ENCODE data around the gene DCUN1D1.

The DCUN1D1 gene

DNA sequence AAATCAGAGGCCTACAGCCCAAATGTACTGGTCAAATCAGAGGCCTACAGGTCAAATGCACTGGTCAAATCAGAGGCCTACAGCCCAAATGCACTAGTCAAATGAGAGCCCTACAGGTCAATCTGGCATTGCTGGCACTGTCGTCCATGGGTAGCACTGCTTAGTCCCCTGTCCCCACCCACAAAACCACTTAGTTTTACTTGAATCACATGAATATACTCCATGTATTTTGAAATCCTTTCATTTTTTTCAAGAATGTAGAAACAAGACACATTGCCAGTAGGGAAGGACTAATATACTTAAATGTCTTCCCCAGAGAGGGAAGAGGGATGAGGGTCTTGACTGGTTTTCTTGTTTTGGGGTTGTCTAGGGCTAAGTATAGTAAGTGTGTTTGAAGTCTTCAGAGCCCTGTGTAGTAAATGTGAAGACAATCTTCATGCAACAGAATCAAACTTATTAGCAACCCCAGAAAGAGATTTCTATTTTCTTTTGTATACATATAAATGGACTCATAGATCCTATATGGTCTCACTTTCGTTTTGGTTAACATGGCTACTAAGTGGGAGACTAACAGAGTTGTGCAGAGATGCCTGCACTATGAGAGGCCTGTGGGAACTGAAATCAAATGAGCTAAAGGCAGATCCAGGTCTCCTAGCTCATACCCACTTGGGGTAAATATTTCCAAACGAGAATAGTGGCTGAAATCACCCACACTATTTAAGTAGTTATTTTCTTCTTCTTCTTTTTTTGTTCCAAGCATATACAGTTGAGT is 38.3 kb upstream of the DCUN1D1 start:
- ChIA-PET CTCF (no interaction called here), POLR2A (no interaction called here)
- TF ChIP-seq ELF4 (IDR thresholded peaks at IDR 0.05), result no peak
- TF ChIP-seq FOXA1 (IDR thresholded peaks at IDR 0.05), result no peak
- TF ChIP-seq FOXK2 (IDR thresholded peaks at IDR 0.05), result no peak
- TF ChIP-seq ARNT (IDR thresholded peaks at IDR 0.05), result no peak
- TF ChIP-seq TARDBP (IDR thresholded peaks at IDR 0.05), result no peak
- no peak for TF ChIP-seq ZNF384 (IDR thresholded peaks at IDR 0.05)
- no peak for TF ChIP-seq NFRKB (IDR thresholded peaks at IDR 0.05)
- no peak for TF ChIP-seq LEF1 (IDR thresholded peaks at IDR 0.05; ENCODE audit: borderline replicate concordance)
- no peak for TF ChIP-seq BHLHE40 (IDR thresholded peaks at IDR 0.05; ENCODE audit: borderline replicate concordance)
- DNase-seq (ENCODE audit: extremely low spot score), result no peak

DNA sequence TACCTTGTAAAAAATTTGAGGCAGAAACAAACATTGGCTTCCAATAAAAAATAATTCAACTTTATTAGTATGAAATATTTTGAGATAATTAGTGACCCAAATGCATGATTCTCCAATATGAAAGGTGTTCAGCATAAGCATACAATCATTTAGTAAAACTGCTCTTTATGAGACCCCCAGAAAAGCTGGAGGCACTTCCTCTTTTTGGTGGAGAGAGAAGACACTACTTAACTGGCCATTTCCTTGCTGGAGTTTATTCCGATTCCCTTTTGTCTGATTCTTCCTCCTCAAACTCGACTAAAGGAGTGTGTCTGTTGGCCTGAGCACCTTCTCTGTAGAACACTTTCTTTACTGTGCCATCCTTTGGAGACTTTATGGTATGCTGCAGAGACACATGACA is 34.8 kb upstream of the DCUN1D1 start:
- POLR2A ChIA-PET, result no interaction called here

DNA sequence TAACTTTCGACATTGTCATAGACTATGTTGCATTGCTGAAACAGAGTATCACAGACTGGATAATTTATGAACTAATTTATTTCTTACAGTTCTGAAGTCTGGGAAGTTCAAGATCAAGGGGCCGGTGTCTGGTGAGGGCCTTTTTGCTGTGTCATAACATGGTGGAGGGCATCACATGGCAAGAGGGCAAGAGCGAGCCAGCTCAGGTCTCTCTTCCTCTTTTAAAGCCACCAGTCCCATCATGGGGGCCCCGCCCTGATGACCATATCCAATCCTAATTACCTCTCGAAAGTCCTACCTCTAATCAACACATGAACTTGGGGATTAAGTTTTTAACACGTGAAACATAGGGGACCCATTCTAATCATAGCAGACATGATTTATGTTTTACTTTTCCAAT is 33.5 kb upstream of the DCUN1D1 start:
- CTCF ChIA-PET, result no interaction called here
- DNase-seq (ENCODE audit: extremely low spot score), result no peak
- POLR2A ChIA-PET, result no interaction called here
- TF ChIP-seq FOXK2 (IDR thresholded peaks at IDR 0.05) (no peak), SUZ12 (IDR thresholded peaks at IDR 0.05) (no peak), L3MBTL2 (conservative IDR thresholded peaks at IDR 0.05) (no peak), BHLHE40 (IDR thresholded peaks at IDR 0.05; ENCODE audit: borderline replicate concordance) (no peak), ZNF384 (IDR thresholded peaks at IDR 0.05) (no peak), CTBP1 (IDR thresholded peaks at IDR 0.05; ENCODE audit: borderline replicate concordance) (no peak), ARNT (IDR thresholded peaks at IDR 0.05) (no peak), FOXM1 (IDR thresholded peaks at IDR 0.05; ENCODE audit: borderline replicate concordance) (no peak), FOXA1 (IDR thresholded peaks at IDR 0.05) (no peak), HDGF (IDR thresholded peaks at IDR 0.05; ENCODE audit: borderline replicate concordance) (no peak), NFRKB (IDR thresholded peaks at IDR 0.05) (no peak), TARDBP (IDR thresholded peaks at IDR 0.05) (no peak), ELF4 (IDR thresholded peaks at IDR 0.05) (no peak), SP1 (IDR thresholded peaks at IDR 0.05) (no peak), LEF1 (IDR thresholded peaks at IDR 0.05; ENCODE audit: borderline replicate concordance) (no peak)
- TF ChIP-seq, protein P1, sequence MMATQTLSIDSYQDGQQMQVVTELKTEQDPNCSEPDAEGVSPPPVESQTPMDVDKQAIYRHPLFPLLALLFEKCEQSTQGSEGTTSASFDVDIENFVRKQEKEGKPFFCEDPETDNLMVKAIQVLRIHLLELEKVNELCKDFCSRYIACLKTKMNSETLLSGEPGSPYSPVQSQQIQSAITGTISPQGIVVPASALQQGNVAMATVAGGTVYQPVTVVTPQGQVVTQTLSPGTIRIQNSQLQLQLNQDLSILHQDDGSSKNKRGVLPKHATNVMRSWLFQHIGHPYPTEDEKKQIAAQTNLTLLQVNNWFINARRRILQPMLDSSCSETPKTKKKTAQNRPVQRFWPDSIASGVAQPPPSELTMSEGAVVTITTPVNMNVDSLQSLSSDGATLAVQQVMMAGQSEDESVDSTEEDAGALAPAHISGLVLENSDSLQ (IDR thresholded peaks at IDR 0.05), result no peak

More for the DNA sequence above, 34.8 kb upstream of the DCUN1D1 start:
- TF ChIP-seq LEF1 (IDR thresholded peaks at IDR 0.05; ENCODE audit: borderline replicate concordance), result no peak
- no peak for TF ChIP-seq FOXA1 (IDR thresholded peaks at IDR 0.05)
- no peak for TF ChIP-seq ZNF384 (IDR thresholded peaks at IDR 0.05)
- TF ChIP-seq NFRKB (IDR thresholded peaks at IDR 0.05), result no peak
- TF ChIP-seq L3MBTL2 (conservative IDR thresholded peaks at IDR 0.05), result no peak
- TF ChIP-seq ARNT (IDR thresholded peaks at IDR 0.05), result no peak
- no peak for TF ChIP-seq SUZ12 (IDR thresholded peaks at IDR 0.05)
- TF ChIP-seq SP1 (IDR thresholded peaks at IDR 0.05), result no peak
- DNase-seq (ENCODE audit: extremely low spot score), result no peak
- CTCF ChIA-PET, result no interaction called here

DNA sequence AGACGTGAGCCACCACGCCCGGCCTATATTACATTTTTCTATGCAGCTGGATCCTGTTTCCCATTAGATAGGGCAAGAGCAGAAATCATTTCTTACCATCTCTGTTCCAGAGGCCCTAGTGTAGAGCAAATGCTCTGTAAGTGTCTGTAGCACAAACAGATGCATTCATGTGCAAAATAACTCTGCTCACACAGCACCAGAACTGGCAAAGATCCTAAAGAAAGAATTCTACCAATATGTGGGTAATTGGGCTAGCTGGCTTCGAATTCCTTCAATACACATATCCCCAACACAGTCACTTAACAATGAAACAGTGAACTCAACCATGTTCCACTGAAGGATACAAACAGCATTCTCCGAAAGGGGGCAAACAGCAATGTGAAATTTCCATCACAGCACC is 32.7 kb upstream of the DCUN1D1 start:
- POLR2A ChIA-PET, result no interaction called here

DNA sequence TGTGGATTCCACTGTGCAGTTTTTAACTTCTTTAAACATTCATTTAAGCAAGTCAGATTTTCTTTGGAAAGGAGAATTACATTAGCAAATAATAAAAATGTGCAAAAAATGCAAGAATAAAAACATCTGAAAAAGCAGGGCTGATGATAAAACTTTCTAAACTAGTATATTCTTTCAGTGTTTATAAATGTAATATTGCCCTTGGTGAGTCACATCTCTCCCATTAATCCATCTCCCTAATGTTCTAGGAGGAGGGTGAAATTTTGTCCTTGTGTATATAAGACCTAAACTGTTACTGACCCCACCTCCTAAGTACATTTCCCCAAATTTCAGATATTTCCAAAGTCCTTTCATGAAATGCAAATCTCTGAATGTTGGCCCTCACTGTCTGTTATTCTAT is 28.5 kb upstream of the DCUN1D1 start:
- no peak for DNase-seq (ENCODE audit: extremely low spot score)
- POLR2A ChIA-PET, result no interaction called here
- CTCF ChIA-PET, result no interaction called here
- TF ChIP-seq ELF4 (IDR thresholded peaks at IDR 0.05), result no peak
- TF ChIP-seq ZNF384 (IDR thresholded peaks at IDR 0.05), result no peak
- no peak for TF ChIP-seq TARDBP (IDR thresholded peaks at IDR 0.05)
- TF ChIP-seq, protein P1 (IDR thresholded peaks at IDR 0.05), result no peak
- no peak for TF ChIP-seq SP1 (IDR thresholded peaks at IDR 0.05)
- no peak for TF ChIP-seq FOXA1 (IDR thresholded peaks at IDR 0.05)

More for the DNA sequence above, 32.7 kb upstream of the DCUN1D1 start:
- CTCF ChIA-PET, result no interaction called here
- TF ChIP-seq NFRKB (IDR thresholded peaks at IDR 0.05) (no peak), CTBP1 (IDR thresholded peaks at IDR 0.05; ENCODE audit: borderline replicate concordance) (no peak), ARNT (IDR thresholded peaks at IDR 0.05) (no peak), FOXK2 (IDR thresholded peaks at IDR 0.05) (no peak), BHLHE40 (IDR thresholded peaks at IDR 0.05; ENCODE audit: borderline replicate concordance) (no peak)
- DNase-seq (ENCODE audit: extremely low spot score), result no peak

DNA sequence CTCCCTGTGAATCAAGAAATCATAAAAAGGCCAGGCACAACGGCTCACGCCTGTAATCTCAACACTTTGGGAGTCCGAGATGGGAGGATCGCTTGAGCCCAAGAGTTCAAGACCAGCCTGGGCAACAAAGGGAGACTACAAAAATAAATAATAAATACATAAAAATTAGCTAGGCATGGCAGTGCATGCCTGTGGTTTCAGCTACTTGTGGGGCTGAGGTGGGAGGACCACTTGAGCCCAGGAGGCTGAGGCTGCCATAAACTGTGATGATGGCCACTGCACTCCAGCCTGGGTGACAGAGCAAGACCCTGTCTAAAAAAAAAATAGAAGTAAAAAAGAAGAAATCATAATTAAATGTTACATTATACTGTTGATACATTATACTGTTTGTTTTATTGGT is 28.0 kb upstream of the DCUN1D1 start:
- ChIA-PET POLR2A (no interaction called here), CTCF (no interaction called here)
- no peak for TF ChIP-seq HDGF (IDR thresholded peaks at IDR 0.05; ENCODE audit: borderline replicate concordance)
- no peak for TF ChIP-seq ARNT (IDR thresholded peaks at IDR 0.05)
- TF ChIP-seq FOXA1 (IDR thresholded peaks at IDR 0.05), result no peak
- TF ChIP-seq, protein P1 (IDR thresholded peaks at IDR 0.05), result no peak
- no peak for TF ChIP-seq SUZ12 (IDR thresholded peaks at IDR 0.05)
- TF ChIP-seq TARDBP (IDR thresholded peaks at IDR 0.05), result no peak
- no peak for TF ChIP-seq L3MBTL2 (conservative IDR thresholded peaks at IDR 0.05)
- TF ChIP-seq ZNF384 (IDR thresholded peaks at IDR 0.05), result no peak
- no peak for TF ChIP-seq ELF4 (IDR thresholded peaks at IDR 0.05)
- TF ChIP-seq FOXK2 (IDR thresholded peaks at IDR 0.05), result no peak
- TF ChIP-seq FOXM1 (IDR thresholded peaks at IDR 0.05; ENCODE audit: borderline replicate concordance), result no peak
- no peak for TF ChIP-seq LEF1 (IDR thresholded peaks at IDR 0.05; ENCODE audit: borderline replicate concordance)
- TF ChIP-seq BHLHE40 (IDR thresholded peaks at IDR 0.05; ENCODE audit: borderline replicate concordance), result no peak

More for the DNA sequence above, 28.0 kb upstream of the DCUN1D1 start:
- no peak for DNase-seq (ENCODE audit: extremely low spot score)
